Left lung (tissue), 10 donors: Measurements from ENCODE around the gene PITX1. TPM values are rescaled to one million over a fixed set of nuclear protein-coding genes. Genes with fewer than 3 reads are reported as not detected.

ENCODE experiments used
- ATAC-seq: fragments of 200-7000 bp; cut with Tn5 transposase; one replicate; pipeline ENCODE4 v1.9.1; 2020; ENCODE audit warnings: moderate library complexity
- DNase-seq, 4 donors: peaks; one replicate each; pipeline ENCODE4 v3.0.0-alpha.2; 2013 to 2020
- H3K27ac ChIP-seq, 2 donors: fragments of 200-600 bp; sonication (generic) in 1 of 2; one replicate each; pipeline versions ENCODE4 v1.5.0 to v1.8.0; 2020 to 2021
- H3K27me3 ChIP-seq, 2 donors: fragments of 200-600 bp; sonication (generic) in 1 of 2; one replicate each; pipeline versions ENCODE4 v1.5.0 to v1.8.0; 2020 to 2021
- H3K36me3 ChIP-seq, 2 donors: fragments of 200-600 bp; sonication (generic) in 1 of 2; one replicate each; pipeline versions ENCODE4 v1.5.0 to v1.8.0; 2020 to 2021
- H3K4me1 ChIP-seq, 2 donors: fragments of 200-600 bp; one replicate each; pipeline ENCODE4 v1.8.0; 2021
- H3K4me3 ChIP-seq, 2 donors: fragments of 200-600 bp; sonication (generic) in 1 of 2; one replicate each; pipeline versions ENCODE4 v1.5.0 to v1.8.0; 2020 to 2021; ENCODE audit warnings: mild to moderate bottlenecking in 1 of 2
- H3K9me3 ChIP-seq, 2 donors: fragments of 200-600 bp; sonication (generic) in 1 of 2; one replicate each; pipeline versions ENCODE4 v1.5.0 to v1.8.0; 2020 to 2021
- CTCF ChIP-seq, 2 donors: fragments of 200-600 bp; sonication (generic) in 1 of 2; IDR thresholded peaks; one replicate each; pipeline versions ENCODE4 v1.5.0 to v1.8.0; 2021; ENCODE audit warnings: antibody characterized with exemption in 2 of 2
- intact Hi-C, 2 donors: fragments of 100-400 bp; cut with DNase I; formaldehyde crosslinking; loops; one replicate each; pipeline versions ENCODE4 v1.11.2 to v1.14.2; 2022
- polyA plus RNA-seq, 6 donors: library from polyadenylated mRNA; unstranded; fragments of 120-200 nt; gene quantifications; one replicate each; pipeline ENCODE4 v1.2.1, GENCODE V29; 2013; ENCODE audit not compliant: insufficient read length in 6 of 6
- total RNA-seq, 2 donors: library from RNA; stranded (reverse); fragmentation: NEBNext Ultra II Directional; extraction: Animal tissue kit (Norgen Biotek cat#: 25700); gene quantifications; one replicate each; pipeline ENCODE4 v1.2.1, GENCODE V29; 2021
- donor health status: DM: no; HTN: yes; CAD: no.
- donor health status: DM: no; HTN: no; CAD: no.

The PITX1 gene
- total and polyA plus RNA-seq, 8 donors = 0.17 to 0.68 (median 0.32) TPM; not detected in 1

- Histone ChIP-seq H3K27me3 (peaks cover 93 to 99% of the 10 kb centered on the region in 2 donors), H3K27ac (no peak overlapping the region), H3K4me1 (peaks cover 21 to 42% of the 10 kb centered on the region in 2 donors), H3K9me3 (no peaks in the 10 kb centered on the region), H3K4me3 (no peak overlapping the region), H3K36me3 (no peaks in the 10 kb centered on the region)
- intact Hi-C loops = no loop called here
- ATAC-seq (no peak), DNase-seq (peak in 1 of 4 donors; percentile 32)
- TF ChIP-seq CTCF (IDR thresholded peaks at IDR 0.05) = no peak
Observed at GRCh38 chr5:135036405-135036804, 2.4 kb upstream of the PITX1 start.

GRCh38 chr5:135035678-135036030 is 1.6 kb upstream of the PITX1 start:
- ATAC-seq = no peak
- H3K9me3 ChIP-seq = no peaks in the 10 kb centered on the region
- H3K36me3 ChIP-seq = no peaks in the 10 kb centered on the region
- DNase-seq = peak in 1 of 4 donors; percentile 54
- H3K27me3 ChIP-seq = peaks cover 93 to 99% of the 10 kb centered on the region in 2 donors
- intact Hi-C loops = no loop called here
- H3K4me3 ChIP-seq = no peak overlapping the region
- peaks cover 27 to 49% of the 10 kb centered on the region in 2 donors for H3K4me1 ChIP-seq
- TF ChIP-seq CTCF (IDR thresholded peaks at IDR 0.05) = no peak
- no peak overlapping the region for H3K27ac ChIP-seq

- no peak overlapping the region for H3K4me3 ChIP-seq
- no peaks in the 10 kb centered on the region for H3K9me3 ChIP-seq
- peaks cover 93 to 99% of the 10 kb centered on the region in 2 donors for H3K27me3 ChIP-seq
- ATAC-seq = no peak
- TF ChIP-seq CTCF (IDR thresholded peaks at IDR 0.05) = no peak
- H3K4me1 ChIP-seq = peaks cover 28 to 54% of the 10 kb centered on the region in 2 donors
- H3K27ac ChIP-seq = no peak overlapping the region
- H3K36me3 ChIP-seq = no peaks in the 10 kb centered on the region
- peak in 1 of 4 donors; percentile 34 for DNase-seq
- intact Hi-C loops = no loop called here
Observed at GRCh38 chr5:135034963-135035677, 1.1 kb upstream of the PITX1 start.

- Histone ChIP-seq H3K27me3 (peaks cover 93 to 99% of the 10 kb centered on the region in 2 donors), H3K4me1 (peaks cover 28 to 48% of the 10 kb centered on the region in 2 donors), H3K27ac (no peak overlapping the region), H3K36me3 (no peaks in the 10 kb centered on the region), H3K4me3 (peak overlapping the region; percentile 28 to 35), H3K9me3 (no peaks in the 10 kb centered on the region)
- intact Hi-C loops = no loop called here
- DNase-seq (peak in 1 of 4 donors; percentile 76), ATAC-seq (peak; percentile 50)
- TF ChIP-seq CTCF (IDR thresholded peaks at IDR 0.05) = no peak
Observed at GRCh38 chr5:135034236-135034962, 371 bp upstream of the PITX1 start.
